Panc1 (cell line): ENCODE results near the gene ETF1.

Source experiments
- POLR2AphosphoS5 ChIP-seq: IDR thresholded peaks from 2 replicates; pipeline ENCODE4 v1.6.1; 2012; ENCODE audit warnings: mild to moderate bottlenecking, low read depth, low read length, moderate library complexity
- REST ChIP-seq, 2 experiments: IDR thresholded peaks; 2 replicates each; pipeline ENCODE4 v1.6.1; 2011 to 2012; ENCODE audit warnings: low read depth in 2 of 2, control low read depth in 1 of 2, low read length in 1 of 2, mild to moderate bottlenecking in 1 of 2, moderate library complexity in 1 of 2; ENCODE audit not compliant: insufficient read depth in 1 of 2
- SIN3A ChIP-seq: IDR thresholded peaks from 2 replicates; pipeline ENCODE4 v1.6.1; 2012; ENCODE audit warnings: low read depth, mild to moderate bottlenecking, low read length, moderate library complexity, borderline replicate concordance; ENCODE audit not compliant: insufficient read depth
- TCF7L2 ChIP-seq: IDR thresholded peaks from 2 replicates; pipeline ENCODE4 v1.6.1; 2011; ENCODE audit warnings: mild to moderate bottlenecking, low read depth, low read length, inconsistent platforms
- TF ChIP-seq, protein P1 (sequence below): fragments of 450-650 bp; IDR thresholded peaks from 2 replicates; pipeline ENCODE4 v1.5.1; 2017; ENCODE audit warnings: mild to moderate bottlenecking

GRCh38 chr5:138463419-138464007 lies 79.5 kb downstream of the ETF1 start:
- TF ChIP-seq, protein P1, sequence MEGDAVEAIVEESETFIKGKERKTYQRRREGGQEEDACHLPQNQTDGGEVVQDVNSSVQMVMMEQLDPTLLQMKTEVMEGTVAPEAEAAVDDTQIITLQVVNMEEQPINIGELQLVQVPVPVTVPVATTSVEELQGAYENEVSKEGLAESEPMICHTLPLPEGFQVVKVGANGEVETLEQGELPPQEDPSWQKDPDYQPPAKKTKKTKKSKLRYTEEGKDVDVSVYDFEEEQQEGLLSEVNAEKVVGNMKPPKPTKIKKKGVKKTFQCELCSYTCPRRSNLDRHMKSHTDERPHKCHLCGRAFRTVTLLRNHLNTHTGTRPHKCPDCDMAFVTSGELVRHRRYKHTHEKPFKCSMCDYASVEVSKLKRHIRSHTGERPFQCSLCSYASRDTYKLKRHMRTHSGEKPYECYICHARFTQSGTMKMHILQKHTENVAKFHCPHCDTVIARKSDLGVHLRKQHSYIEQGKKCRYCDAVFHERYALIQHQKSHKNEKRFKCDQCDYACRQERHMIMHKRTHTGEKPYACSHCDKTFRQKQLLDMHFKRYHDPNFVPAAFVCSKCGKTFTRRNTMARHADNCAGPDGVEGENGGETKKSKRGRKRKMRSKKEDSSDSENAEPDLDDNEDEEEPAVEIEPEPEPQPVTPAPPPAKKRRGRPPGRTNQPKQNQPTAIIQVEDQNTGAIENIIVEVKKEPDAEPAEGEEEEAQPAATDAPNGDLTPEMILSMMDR, result no peak
- no peak for TF ChIP-seq POLR2AphosphoS5
- TF ChIP-seq REST (IDR thresholded peaks at IDR 0.05; ENCODE audit: insufficient read depth in 1 of 2, low read depth in 2 of 2, low read length in 1 of 2), result no peak
- no peak for TF ChIP-seq TCF7L2
- no peak for TF ChIP-seq SIN3A
